T-helper 17 cell (primary cell): ENCODE data around the gene CTF1. TPM values are rescaled to one million over a fixed set of nuclear protein-coding genes. Genes with fewer than 3 reads are reported as not detected.
A peak's percentile ranks its signal among the peaks of the same experiment; 100 is the strongest.
"Not testable (repeated sequence)": the region's sequence is repeated elsewhere in the genome, so short reads cannot be mapped to it uniquely, and the experiment has no call there.

Experiments used
- ATAC-seq: fragments of 150-1000 bp; cut with Tn5 transposase; 2 replicates; pipeline ENCODE4 v1.10.0; 2021; ENCODE audit warnings: mild to moderate bottlenecking, moderate library complexity
- DNase-seq, 3 donors: peaks; one replicate each; pipeline versions ENCODE4 v3.0.0 to v3.0.0-alpha.2; 2020 to 2021
- H3K9me3 ChIP-seq: one replicate; pipeline ENCODE4 v1.7.0; 2013; ENCODE audit warnings: low read length, mild to moderate bottlenecking; ENCODE audit not compliant: control insufficient read depth, poor library complexity, severe bottlenecking
- H3K27ac Mint-ChIP-seq: one replicate; pipeline ENCODE4 v1.8.0; 2022; ENCODE audit warnings: mild to moderate bottlenecking, moderate library complexity, mixed read lengths
- H3K27me3 Mint-ChIP-seq: one replicate; pipeline ENCODE4 v1.8.0; 2022; ENCODE audit warnings: mixed read lengths
- H3K36me3 Mint-ChIP-seq: one replicate; pipeline ENCODE4 v1.8.0; 2022; ENCODE audit warnings: low read depth, mixed read lengths
- H3K4me1 Mint-ChIP-seq: one replicate; pipeline ENCODE4 v1.8.0; 2022; ENCODE audit warnings: mild to moderate bottlenecking, mixed read lengths
- H3K4me3 Mint-ChIP-seq: one replicate; pipeline ENCODE4 v1.8.0; 2022; ENCODE audit warnings: mild to moderate bottlenecking, moderate library complexity, mixed read lengths
- total RNA-seq, 4 donors: library from RNA in 2 of 4; stranded (reverse) in 2 of 4; gene quantifications; one replicate each; pipeline ENCODE4 v1.2.3 and lab custom pipeline; 2022 to 2026

Gene CTF1
- total RNA-seq, 2 donors from 2014 or later = 0.26 TPM; not detected in 1

DNA sequence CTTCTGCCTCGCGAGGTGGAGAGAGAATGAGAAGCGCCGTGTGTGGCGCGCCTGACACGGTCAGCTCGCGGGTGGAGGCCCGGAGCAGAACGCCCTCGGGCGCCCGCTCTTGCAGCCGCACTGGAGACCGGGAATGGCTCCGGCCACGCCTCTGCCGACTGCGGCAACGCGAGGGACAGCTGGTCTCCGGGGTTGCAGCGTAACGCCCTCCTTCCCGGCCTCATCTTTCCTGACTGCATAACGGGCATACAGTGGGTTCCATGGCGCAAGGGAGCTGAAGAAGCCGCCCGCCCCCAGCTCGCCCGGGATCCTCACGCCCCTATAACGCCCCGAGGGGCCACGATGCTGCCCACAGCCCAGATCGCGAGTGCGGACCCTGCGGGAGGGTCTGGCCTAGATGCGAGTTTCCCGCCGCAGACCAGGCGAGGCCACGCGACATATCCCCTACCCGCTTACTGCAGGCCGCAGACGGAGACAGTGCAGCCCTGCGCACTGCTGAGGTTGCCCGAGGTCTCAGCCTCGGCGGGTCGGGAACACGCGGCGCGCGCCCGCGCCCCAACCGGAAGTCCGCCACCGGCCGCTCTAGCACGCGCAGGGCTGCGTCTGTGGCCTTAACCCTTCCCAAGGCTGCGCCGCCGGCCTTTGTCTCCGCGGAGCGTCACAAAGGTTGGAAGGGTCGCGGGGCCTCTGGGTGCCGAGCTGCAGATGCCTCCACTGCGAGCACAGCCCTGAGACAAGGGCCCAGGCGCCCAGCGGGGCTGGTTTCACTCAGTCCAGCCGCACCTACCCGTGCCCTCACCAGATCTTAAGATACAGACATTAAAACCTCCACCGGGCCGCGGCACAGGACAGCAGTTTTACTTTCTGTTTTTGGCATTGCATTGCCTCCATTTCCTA is 21.3 kb upstream of the CTF1 start:
- Mint-ChIP-seq H3K4me3 (peak overlapping the region; percentile 94), H3K36me3 (peaks cover 2% of the 10 kb centered on the region)
- ATAC-seq = peak; percentile 88

DNA sequence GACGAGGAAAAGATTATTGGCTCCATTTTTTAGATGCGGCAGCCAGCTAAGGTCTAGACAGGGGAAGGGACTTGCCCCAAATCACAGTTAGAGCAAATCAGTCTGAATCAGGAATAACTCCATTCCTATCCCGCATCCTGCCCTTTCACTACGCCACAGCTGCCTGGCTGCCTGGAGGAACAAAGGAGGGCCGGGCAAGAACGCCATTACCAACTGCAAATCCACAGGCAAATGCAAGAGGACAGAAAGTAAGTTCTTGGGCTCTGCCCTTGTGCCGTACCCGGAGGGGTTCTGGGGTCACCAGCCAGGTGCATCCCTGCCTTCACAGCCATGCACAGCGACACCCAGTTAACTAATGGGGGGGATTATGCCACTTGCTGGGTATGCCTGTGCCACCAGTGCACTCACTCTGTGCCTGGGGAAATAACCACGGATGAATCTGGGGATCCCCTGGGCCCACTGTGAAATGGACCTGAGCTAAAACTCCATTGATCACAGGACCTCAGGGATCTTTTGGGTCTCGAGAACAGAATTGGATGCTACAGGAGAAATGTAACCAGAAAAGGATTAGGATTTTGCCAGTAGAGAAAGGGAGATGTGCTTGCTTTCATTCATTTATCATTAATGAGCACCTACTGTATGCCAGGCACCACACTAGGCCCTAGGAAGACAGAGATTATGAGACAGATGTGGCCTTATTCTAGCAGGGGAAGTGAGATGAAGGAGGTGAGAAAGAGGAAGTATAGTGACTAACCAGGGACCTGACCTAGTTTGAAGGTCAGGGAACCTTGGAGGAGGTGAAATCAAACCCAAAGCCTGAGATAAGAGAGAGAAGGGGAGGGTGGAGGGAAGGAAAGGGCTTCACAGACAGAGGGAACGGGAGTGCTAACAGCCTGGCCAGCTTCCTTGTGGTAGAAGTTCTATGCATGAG is 20.3 kb upstream of the CTF1 start:
- no peak for DNase-seq
- H3K4me3 Mint-ChIP-seq = peak overlapping the region; percentile 94
- H3K27ac Mint-ChIP-seq = peak overlapping the region; percentile 94
- H3K9me3 ChIP-seq = no peaks in the 10 kb centered on the region
- H3K36me3 Mint-ChIP-seq = peaks cover 2% of the 10 kb centered on the region
- peaks cover 25% of the 10 kb centered on the region for H3K4me1 Mint-ChIP-seq
- peak; percentile 43 for ATAC-seq
- no peaks in the 10 kb centered on the region for H3K27me3 Mint-ChIP-seq

More for the DNA sequence above, 21.3 kb upstream of the CTF1 start:
- Mint-ChIP-seq H3K4me1 (peaks cover 22% of the 10 kb centered on the region), H3K27ac (peak overlapping the region; percentile 94), H3K27me3 (no peaks in the 10 kb centered on the region)
- no peaks in the 10 kb centered on the region for H3K9me3 ChIP-seq
- peak; percentile 73 to 85 (median 75) for DNase-seq

DNA sequence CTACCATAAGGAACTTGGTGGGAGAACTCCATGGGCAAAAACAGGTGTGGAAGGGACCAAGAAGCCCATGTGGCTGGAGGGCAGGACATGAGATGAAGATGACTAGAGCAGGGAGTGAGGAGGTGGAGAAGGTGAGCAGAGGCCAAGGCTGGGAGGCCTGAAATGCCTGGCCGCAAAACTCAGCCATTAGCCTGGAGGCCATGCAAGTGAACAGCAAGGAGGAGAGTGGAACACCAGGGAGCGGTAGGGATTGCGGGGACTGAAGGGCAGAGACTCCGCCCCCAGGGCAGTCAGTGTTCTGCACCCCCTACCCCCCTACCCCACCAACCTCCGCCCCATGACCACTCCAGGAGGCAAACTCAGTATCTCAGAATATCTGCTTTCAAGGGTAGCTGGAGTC is 19.5 kb upstream of the CTF1 start:
- ATAC-seq (no peak), DNase-seq (no peak)
- Mint-ChIP-seq H3K27me3 (no peaks in the 10 kb centered on the region), H3K36me3 (peaks cover 2% of the 10 kb centered on the region), H3K4me3 (peak overlapping the region; percentile 94), H3K27ac (peak overlapping the region; percentile 94), H3K4me1 (peaks cover 25% of the 10 kb centered on the region)
- H3K9me3 ChIP-seq = no peaks in the 10 kb centered on the region

GRCh38 chr16:30882429-30883310 is 13.7 kb upstream of the CTF1 start:
- H3K27me3 Mint-ChIP-seq = no peaks in the 10 kb centered on the region
- peaks cover 21% of the 10 kb centered on the region for H3K4me1 Mint-ChIP-seq
- peak overlapping the region; percentile 91 for H3K27ac Mint-ChIP-seq
- DNase-seq (no peak), ATAC-seq (no peak)
- H3K4me3 Mint-ChIP-seq = peak overlapping the region; percentile 53
- H3K9me3 ChIP-seq = no peaks in the 10 kb centered on the region
- peaks cover 7% of the 10 kb centered on the region for H3K36me3 Mint-ChIP-seq

GRCh38 chr16:30884760-30885159 is 11.7 kb upstream of the CTF1 start:
- peak overlapping the region; percentile 80 for H3K27ac Mint-ChIP-seq
- ATAC-seq (peak; percentile 65), DNase-seq (no peak)
- H3K36me3 Mint-ChIP-seq = peaks cover 11% of the 10 kb centered on the region
- no peak overlapping the region for H3K4me3 Mint-ChIP-seq
- H3K4me1 Mint-ChIP-seq = peaks cover 24% of the 10 kb centered on the region
- no peaks in the 10 kb centered on the region for H3K27me3 Mint-ChIP-seq
- no peaks in the 10 kb centered on the region for H3K9me3 ChIP-seq

GRCh38 chr16:30885196-30885595 is 11.2 kb upstream of the CTF1 start:
- peak overlapping the region; percentile 80 for H3K27ac Mint-ChIP-seq
- H3K9me3 ChIP-seq = no peaks in the 10 kb centered on the region
- H3K4me1 Mint-ChIP-seq = peaks cover 24% of the 10 kb centered on the region
- H3K4me3 Mint-ChIP-seq = no peak overlapping the region
- no peak for DNase-seq
- no peaks in the 10 kb centered on the region for H3K27me3 Mint-ChIP-seq
- ATAC-seq = no peak
- H3K36me3 Mint-ChIP-seq = peaks cover 12% of the 10 kb centered on the region

GRCh38 chr16:30886145-30886544 is 10.3 kb upstream of the CTF1 start:
- no peak overlapping the region for H3K4me3 Mint-ChIP-seq
- DNase-seq = no peak
- H3K9me3 ChIP-seq = no peaks in the 10 kb centered on the region
- peaks cover 12% of the 10 kb centered on the region for H3K36me3 Mint-ChIP-seq
- H3K27ac Mint-ChIP-seq = peak overlapping the region; percentile 75
- ATAC-seq = no peak
- H3K27me3 Mint-ChIP-seq = no peaks in the 10 kb centered on the region
- peaks cover 21% of the 10 kb centered on the region for H3K4me1 Mint-ChIP-seq

- no peak overlapping the region for H3K27ac Mint-ChIP-seq
- DNase-seq (no peak), ATAC-seq (no peak)
- no peak overlapping the region for H3K4me3 Mint-ChIP-seq
- H3K36me3 Mint-ChIP-seq = peaks cover 10% of the 10 kb centered on the region
- H3K4me1 Mint-ChIP-seq = peaks cover 19% of the 10 kb centered on the region
- no peaks in the 10 kb centered on the region for H3K9me3 ChIP-seq
- no peaks in the 10 kb centered on the region for H3K27me3 Mint-ChIP-seq
Observed at GRCh38 chr16:30887927-30888326, 8.5 kb upstream of the CTF1 start.

DNA sequence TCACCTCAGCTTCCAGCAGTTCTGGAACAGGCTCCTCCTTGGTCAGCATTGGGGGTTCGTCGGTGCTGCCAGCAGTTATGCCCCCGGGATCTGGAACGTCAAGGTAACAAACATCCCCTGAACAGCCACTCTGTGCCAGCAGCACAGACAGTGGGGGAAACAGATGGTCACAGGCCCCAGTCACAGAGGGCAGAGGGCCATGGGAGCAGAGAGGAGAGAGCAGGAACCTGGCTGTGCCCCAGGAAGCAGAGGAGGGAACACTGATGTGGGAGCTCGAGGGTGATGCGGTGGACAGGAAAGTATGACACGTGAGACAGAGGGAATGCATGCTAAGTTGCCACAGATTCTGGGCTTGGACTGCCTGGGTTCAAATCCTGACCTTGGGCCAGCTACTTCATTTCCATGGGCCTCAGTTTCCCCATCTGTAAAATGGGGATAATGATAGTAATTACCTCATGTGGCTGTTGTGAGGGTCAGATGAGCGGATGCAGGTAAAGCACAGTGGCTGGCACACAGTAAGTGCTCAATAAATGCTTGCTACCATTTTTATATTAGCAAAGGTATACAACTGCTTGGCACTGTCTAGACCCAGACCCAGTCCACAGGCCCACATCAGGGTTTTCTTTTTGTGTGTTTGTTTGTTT is 7.4 kb upstream of the CTF1 start:
- no peak for DNase-seq
- Mint-ChIP-seq H3K4me1 (peaks cover 22% of the 10 kb centered on the region), H3K27ac (no peak overlapping the region), H3K36me3 (peaks cover 9% of the 10 kb centered on the region), H3K27me3 (no peaks in the 10 kb centered on the region), H3K4me3 (no peak overlapping the region)
- no peak for ATAC-seq
- no peaks in the 10 kb centered on the region for H3K9me3 ChIP-seq

DNA sequence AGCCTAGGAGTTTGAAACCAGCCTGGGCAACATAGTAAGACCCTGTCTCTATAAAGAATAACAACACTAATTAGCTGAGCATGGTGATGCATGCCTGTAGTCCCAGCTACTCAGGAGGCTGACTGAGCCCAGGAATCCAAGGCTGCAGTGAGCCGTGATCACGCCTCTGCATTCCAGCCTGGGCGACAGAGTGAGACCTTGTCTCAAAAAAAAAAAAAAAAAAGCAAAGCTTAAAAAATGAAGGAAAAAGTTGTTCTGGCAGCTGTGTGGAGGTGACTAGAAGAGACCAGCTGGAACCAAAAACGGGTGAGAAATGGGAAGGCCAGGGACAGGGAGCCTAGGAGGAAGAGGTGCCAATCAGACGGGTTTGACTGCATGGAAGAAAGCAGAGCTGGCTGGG is 6.7 kb upstream of the CTF1 start:
- H3K36me3 Mint-ChIP-seq = peaks cover 9% of the 10 kb centered on the region
- no peak overlapping the region for H3K4me3 Mint-ChIP-seq
- no peak for ATAC-seq
- no peaks in the 10 kb centered on the region for H3K27me3 Mint-ChIP-seq
- H3K27ac Mint-ChIP-seq = peak overlapping the region; percentile 19
- peaks cover 23% of the 10 kb centered on the region for H3K4me1 Mint-ChIP-seq
- no peaks in the 10 kb centered on the region for H3K9me3 ChIP-seq
- no peak for DNase-seq

DNA sequence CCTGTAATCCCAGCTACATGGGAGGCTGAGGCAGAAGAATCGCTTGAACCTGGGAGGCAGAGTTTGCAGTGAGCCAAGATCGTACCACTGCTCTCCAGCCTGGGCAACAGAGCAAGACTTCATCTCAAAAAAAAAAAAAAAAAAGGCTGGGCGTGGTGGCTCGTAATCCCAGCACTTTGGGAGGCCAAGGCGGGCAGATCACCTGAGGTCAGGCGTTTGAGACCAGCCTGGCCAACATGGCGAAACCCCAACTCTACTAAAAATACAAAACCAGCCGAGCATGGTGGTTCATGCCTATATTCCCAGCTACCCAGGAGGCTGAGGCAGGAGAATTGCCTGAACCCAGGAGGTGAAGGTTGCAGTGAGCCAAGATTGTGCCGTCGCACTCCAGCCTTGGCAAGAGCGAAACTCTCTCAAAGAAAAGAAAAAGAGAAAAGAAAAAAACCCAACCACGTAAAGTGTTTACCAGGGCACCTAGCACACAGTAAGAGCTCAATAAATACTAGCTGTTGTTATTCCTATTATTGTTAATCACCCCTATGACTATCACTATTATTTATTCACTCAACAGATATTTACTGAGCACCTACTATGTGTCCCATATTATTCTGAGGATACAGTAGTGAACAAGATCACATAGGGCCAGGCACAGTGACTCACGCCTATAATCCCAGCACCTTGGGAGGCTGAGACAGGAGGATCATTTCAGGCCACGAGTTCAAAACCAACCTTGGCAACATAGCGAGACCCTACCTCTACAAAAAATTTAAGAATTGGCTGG is 5.2 kb upstream of the CTF1 start:
- H3K27me3 Mint-ChIP-seq, DNase-seq, H3K36me3 Mint-ChIP-seq, ATAC-seq, H3K9me3 ChIP-seq: not testable (repeated sequence)
- H3K27ac Mint-ChIP-seq = peak overlapping the region; percentile 19
- peaks cover 23% of the 10 kb centered on the region for H3K4me1 Mint-ChIP-seq
- H3K4me3 Mint-ChIP-seq = peak overlapping the region; percentile 45
